Activated CD8-positive, alpha-beta memory T cell treated with anti-CD3 and anti-CD28 coated beads for 36 hours (primary cell): ENCODE results near the gene SORCS2. TPM values are rescaled to one million over a fixed set of nuclear protein-coding genes. Genes with fewer than 3 reads are reported as not detected.
"Not testable (repeated sequence)": the region's sequence is repeated elsewhere in the genome, so short reads cannot be mapped to it uniquely, and the experiment has no call there.

ENCODE experiments used
- CTCF ChIA-PET: fragments of 350-600 bp; sonication (Branson Sonifier 250); formaldehyde crosslinking; loops from one replicate; lab custom pipeline; 2021; ENCODE audit warnings: antibody characterized with exemption; lab: Charles Lee
- POLR2A ChIA-PET: fragments of 350-600 bp; sonication (Branson Sonifier 250); formaldehyde crosslinking; loops from one replicate; lab custom pipeline; 2021; ENCODE audit warnings: antibody characterized with exemption; lab: Charles Lee
- total RNA-seq, 2 experiments: library from RNA; stranded (reverse); gene quantifications; one replicate each; pipeline ENCODE4 v1.2.3, GENCODE V29; 2021

SORCS2 gene
- total RNA-seq, 2 experiments from 2014 or later, result not detected

GRCh38 chr4:7432531-7433375 is 240.4 kb downstream of the SORCS2 start:
- ChIA-PET POLR2A (no interaction called here), CTCF (no interaction called here)

GRCh38 chr4:7433376-7434140 is 241.2 kb downstream of the SORCS2 start:
- CTCF ChIA-PET, result no interaction called here
- POLR2A ChIA-PET, result no interaction called here

- ChIA-PET POLR2A (no interaction called here), CTCF (no interaction called here)
These were observed 241.9 kb downstream of the SORCS2 start for GRCh38 chr4:7434141-7434765.

GRCh38 chr4:7434766-7435150 is 242.4 kb downstream of the SORCS2 start, which contains the start of gene PSAPL1:
PSAPL1 (minus strand) TSS chr4:7434930; CDS start chr4:7434879, 51 bp downstream.
- ChIA-PET CTCF (no interaction called here), POLR2A (no interaction called here)

- ChIA-PET POLR2A (no interaction called here), CTCF (no interaction called here)
These were observed 243.2 kb downstream of the SORCS2 start for GRCh38 chr4:7435471-7436061.

- ChIA-PET POLR2A (no interaction called here), CTCF (no interaction called here)
These were observed 243.9 kb downstream of the SORCS2 start for GRCh38 chr4:7436256-7436655.

- ChIA-PET CTCF (no interaction called here), POLR2A (no interaction called here)
These were observed 247.4 kb downstream of the SORCS2 start for GRCh38 chr4:7439699-7440098.

GRCh38 chr4:7441201-7441600 is 248.9 kb downstream of the SORCS2 start:
- CTCF ChIA-PET, result no interaction called here

GRCh38 chr4:7442574-7443162 is 250.3 kb downstream of the SORCS2 start:
- ChIA-PET CTCF (no interaction called here), POLR2A (no interaction called here)

More at GRCh38 chr4:7441201-7441600, 248.9 kb downstream of the SORCS2 start:
- POLR2A ChIA-PET, result no interaction called here

GRCh38 chr4:7444314-7444713 is 252.0 kb downstream of the SORCS2 start:
- POLR2A ChIA-PET, result no interaction called here
- CTCF ChIA-PET, result no interaction called here

- POLR2A ChIA-PET, result no interaction called here
- CTCF ChIA-PET, result no interaction called here
These were observed 252.4 kb downstream of the SORCS2 start for GRCh38 chr4:7444731-7445130.

- POLR2A ChIA-PET, result no interaction called here
- CTCF ChIA-PET, result no interaction called here
These were observed 254.9 kb downstream of the SORCS2 start for GRCh38 chr4:7447236-7447635.

- ChIA-PET POLR2A (no interaction called here), CTCF (no interaction called here)
These were observed 255.7 kb downstream of the SORCS2 start for GRCh38 chr4:7448036-7448435.

GRCh38 chr4:7450775-7451433 is 258.6 kb downstream of the SORCS2 start:
- CTCF ChIA-PET, result no interaction called here
- POLR2A ChIA-PET, result no interaction called here

- ChIA-PET CTCF (no interaction called here), POLR2A (no interaction called here)
These were observed 259.1 kb downstream of the SORCS2 start for GRCh38 chr4:7451434-7451789.

GRCh38 chr4:7451800-7452199 is 259.5 kb downstream of the SORCS2 start:
- CTCF ChIA-PET, result no interaction called here
- POLR2A ChIA-PET, result no interaction called here

- CTCF ChIA-PET, POLR2A ChIA-PET: not testable (repeated sequence)
These were observed 260.5 kb downstream of the SORCS2 start for GRCh38 chr4:7452802-7453201.

GRCh38 chr4:7457201-7458065 is 265.1 kb downstream of the SORCS2 start:
- ChIA-PET CTCF (no interaction called here), POLR2A (no interaction called here)
